ENCODE measurements around the gene MDFI. TPM values are rescaled to one million over a fixed set of nuclear protein-coding genes. Genes with fewer than 3 reads are reported as not detected.

The MDFI gene
- total RNA-seq, 2 experiments from 2014 or later, result not detected

DNA sequence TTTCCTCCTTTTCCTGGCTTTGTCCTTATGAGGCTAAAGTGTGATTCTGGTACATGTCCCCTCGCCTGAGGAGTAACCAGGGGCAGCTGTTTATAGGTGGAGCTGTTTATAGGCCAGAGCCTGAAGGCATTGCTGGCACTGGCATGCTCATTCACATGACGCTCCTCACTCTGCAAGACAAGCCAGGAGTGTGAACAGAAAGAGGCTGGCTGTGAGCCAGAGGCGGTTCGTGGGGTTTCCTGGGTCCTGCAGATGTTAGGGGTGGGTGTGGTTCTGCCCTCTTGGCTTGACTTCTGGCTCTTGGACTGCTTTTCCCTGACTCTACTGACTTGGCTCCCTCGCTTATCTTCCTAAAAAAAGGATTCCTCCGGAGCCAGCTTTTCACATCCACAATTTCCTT lies 12.8 kb upstream of the MDFI start:
- ChIA-PET CTCF (no interaction called here), POLR2A (no interaction called here)
- intact Hi-C loops (cut with DNase I, micrococcal nuclease), result no loop called here

DNA sequence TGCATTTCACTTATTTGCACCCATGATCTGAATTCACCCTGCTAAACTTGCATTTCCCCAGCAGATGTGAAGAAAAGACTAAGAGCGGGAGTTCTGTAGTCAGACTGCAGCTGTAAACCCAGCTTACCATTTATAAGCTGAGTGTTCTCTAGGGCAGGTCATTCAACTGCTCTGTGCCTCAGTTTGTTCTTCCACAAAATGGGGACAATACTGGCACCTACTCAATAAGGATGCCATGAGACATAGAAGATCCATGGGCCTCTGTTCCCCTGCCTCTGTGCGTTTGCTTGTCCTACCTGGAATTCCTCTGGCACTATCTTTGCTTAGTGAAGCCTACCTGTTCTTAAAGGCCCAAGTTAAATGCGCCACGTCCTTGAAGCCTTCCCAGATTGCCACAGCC lies 12.2 kb upstream of the MDFI start:
- ChIA-PET POLR2A (no interaction called here), CTCF (no interaction called here)
- TF ChIP-seq, protein P1, sequence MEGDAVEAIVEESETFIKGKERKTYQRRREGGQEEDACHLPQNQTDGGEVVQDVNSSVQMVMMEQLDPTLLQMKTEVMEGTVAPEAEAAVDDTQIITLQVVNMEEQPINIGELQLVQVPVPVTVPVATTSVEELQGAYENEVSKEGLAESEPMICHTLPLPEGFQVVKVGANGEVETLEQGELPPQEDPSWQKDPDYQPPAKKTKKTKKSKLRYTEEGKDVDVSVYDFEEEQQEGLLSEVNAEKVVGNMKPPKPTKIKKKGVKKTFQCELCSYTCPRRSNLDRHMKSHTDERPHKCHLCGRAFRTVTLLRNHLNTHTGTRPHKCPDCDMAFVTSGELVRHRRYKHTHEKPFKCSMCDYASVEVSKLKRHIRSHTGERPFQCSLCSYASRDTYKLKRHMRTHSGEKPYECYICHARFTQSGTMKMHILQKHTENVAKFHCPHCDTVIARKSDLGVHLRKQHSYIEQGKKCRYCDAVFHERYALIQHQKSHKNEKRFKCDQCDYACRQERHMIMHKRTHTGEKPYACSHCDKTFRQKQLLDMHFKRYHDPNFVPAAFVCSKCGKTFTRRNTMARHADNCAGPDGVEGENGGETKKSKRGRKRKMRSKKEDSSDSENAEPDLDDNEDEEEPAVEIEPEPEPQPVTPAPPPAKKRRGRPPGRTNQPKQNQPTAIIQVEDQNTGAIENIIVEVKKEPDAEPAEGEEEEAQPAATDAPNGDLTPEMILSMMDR (IDR thresholded peaks at IDR 0.05), result no peak

More for the DNA sequence above, 12.8 kb upstream of the MDFI start:
- ATAC-seq (ENCODE audit: poor library complexity) (no peak), DNase-seq (peak in 1 of 14 experiments; percentile 9)
- H3K27ac Mint-ChIP-seq, result no peak overlapping the region
- H3K9me3 Mint-ChIP-seq, result peaks cover 7% of the 10 kb centered on the region
- peaks cover 15% of the 10 kb centered on the region for H3K27me3 Mint-ChIP-seq
- H3K4me3 ChIP-seq (ENCODE audit: low read length), result no peak overlapping the region
- no peaks in the 10 kb centered on the region for H3K36me3 ChIP-seq (ENCODE audit: insufficient read depth, low read length)
- H3K36me3 Mint-ChIP-seq (ENCODE audit: low read depth), result no peaks in the 10 kb centered on the region
- peaks cover 12% of the 10 kb centered on the region for H3K4me1 Mint-ChIP-seq (ENCODE audit: low read depth)
- peaks cover 9 to 21% of the 10 kb centered on the region in 2 experiments for H3K9me3 ChIP-seq (ENCODE audit: control insufficient read depth in 1 of 2, insufficient read depth in 1 of 2, low read length in 2 of 2)
- TF ChIP-seq, protein P1 (IDR thresholded peaks at IDR 0.05), result no peak
- peaks cover 6% of the 10 kb centered on the region for H3K4me1 ChIP-seq (ENCODE audit: insufficient read depth, low read length)
- H3K27ac ChIP-seq (ENCODE audit: low read depth in 1 of 2, low read length in 2 of 2), result no peak overlapping the region
- H3K27me3 ChIP-seq (ENCODE audit: control insufficient read depth in 1 of 2, insufficient read depth in 2 of 2, low read length in 2 of 2), result no peaks in the 10 kb centered on the region
- no peak overlapping the region for H3K4me3 Mint-ChIP-seq

DNA sequence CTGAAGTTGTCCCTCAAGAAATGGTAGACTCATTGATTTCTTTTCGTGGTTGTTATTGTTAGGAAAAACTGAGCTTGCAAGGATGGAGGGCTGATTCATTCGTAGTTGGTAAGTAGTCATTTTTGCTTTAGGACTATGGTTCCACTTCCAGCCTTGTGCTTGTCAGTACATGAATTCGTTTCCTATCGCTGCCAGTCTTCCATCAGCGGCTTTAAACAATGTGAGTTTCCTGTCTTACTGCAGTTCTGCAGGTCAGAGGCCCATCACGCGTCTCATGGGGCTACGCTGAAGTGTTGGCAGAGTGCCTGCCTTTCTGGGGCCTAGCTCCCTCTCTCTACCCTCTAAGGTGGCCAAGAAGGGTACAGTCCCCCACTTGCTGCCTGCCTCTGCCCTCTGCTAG lies 11.4 kb upstream of the MDFI start:
- H3K4me1 Mint-ChIP-seq (ENCODE audit: low read depth), result peaks cover 12% of the 10 kb centered on the region
- ChIA-PET POLR2A (no interaction called here), CTCF (no interaction called here)
- no peaks in the 10 kb centered on the region for H3K36me3 Mint-ChIP-seq (ENCODE audit: low read depth)
- no peak overlapping the region for H3K4me3 Mint-ChIP-seq
- Histone ChIP-seq H3K4me3 (ENCODE audit: low read length) (no peak overlapping the region), H3K27ac (ENCODE audit: low read depth in 1 of 2, low read length in 2 of 2) (no peak overlapping the region), H3K4me1 (ENCODE audit: insufficient read depth, low read length) (peaks cover 6% of the 10 kb centered on the region), H3K36me3 (ENCODE audit: insufficient read depth, low read length) (no peaks in the 10 kb centered on the region), H3K9me3 (ENCODE audit: control insufficient read depth in 1 of 2, insufficient read depth in 1 of 2, low read length in 2 of 2) (peaks cover 4 to 16% of the 10 kb centered on the region in 2 experiments), H3K27me3 (ENCODE audit: control insufficient read depth in 1 of 2, insufficient read depth in 2 of 2, low read length in 2 of 2) (peaks cover 0 to 2% of the 10 kb centered on the region in 2 experiments)
- no peak for ATAC-seq (ENCODE audit: poor library complexity)
- intact Hi-C loops (cut with DNase I, micrococcal nuclease), result no loop called here
- H3K9me3 Mint-ChIP-seq, result peaks cover 4% of the 10 kb centered on the region
- H3K27me3 Mint-ChIP-seq, result peaks cover 15% of the 10 kb centered on the region
- TF ChIP-seq, protein P1 (IDR thresholded peaks at IDR 0.05), result no peak
- DNase-seq, result no peak
- H3K27ac Mint-ChIP-seq, result no peak overlapping the region

More for the DNA sequence above, 12.2 kb upstream of the MDFI start:
- no peak overlapping the region for H3K4me3 ChIP-seq (ENCODE audit: low read length)
- peaks cover 6% of the 10 kb centered on the region for H3K4me1 ChIP-seq (ENCODE audit: insufficient read depth, low read length)
- no peak overlapping the region for H3K27ac ChIP-seq (ENCODE audit: low read depth in 1 of 2, low read length in 2 of 2)
- Mint-ChIP-seq H3K27ac (no peak overlapping the region), H3K36me3 (ENCODE audit: low read depth) (no peaks in the 10 kb centered on the region), H3K27me3 (peaks cover 15% of the 10 kb centered on the region), H3K9me3 (peaks cover 7% of the 10 kb centered on the region), H3K4me1 (ENCODE audit: low read depth) (peaks cover 12% of the 10 kb centered on the region), H3K4me3 (no peak overlapping the region)
- H3K27me3 ChIP-seq (ENCODE audit: control insufficient read depth in 1 of 2, insufficient read depth in 2 of 2, low read length in 2 of 2), result no peaks in the 10 kb centered on the region
- intact Hi-C loops (cut with DNase I, micrococcal nuclease), result no loop called here
- no peak for DNase-seq
- peaks cover 4 to 16% of the 10 kb centered on the region in 2 experiments for H3K9me3 ChIP-seq (ENCODE audit: control insufficient read depth in 1 of 2, insufficient read depth in 1 of 2, low read length in 2 of 2)
- no peaks in the 10 kb centered on the region for H3K36me3 ChIP-seq (ENCODE audit: insufficient read depth, low read length)
- ATAC-seq (ENCODE audit: poor library complexity), result no peak

All from CD4-positive, alpha-beta T cell (primary cell).